IMR-90 (cell line): ENCODE measurements around the gene ZNF267. TPM values are rescaled to one million over a fixed set of nuclear protein-coding genes. Genes with fewer than 3 reads are reported as not detected.
"Not testable (repeated sequence)": the region's sequence is repeated elsewhere in the genome, so short reads cannot be mapped to it uniquely, and the experiment has no call there.

Source experiments
- ATAC-seq: fragments of 200-7000 bp; cut with Tn5 transposase; 2 replicates; pipeline ENCODE4 v1.9.1; 2020; ENCODE audit warnings: low read depth, mild to moderate bottlenecking, moderate library complexity
- BruUV-seq: library from RNA; stranded (reverse); fragments of 400-500 nt; replicated peaks from 2 replicates; lab custom pipeline; 2021; lab: Mats Ljungman, UMichigan
- CTCF ChIA-PET: fragments of 300-600 bp; formaldehyde crosslinking; extraction: SDS; loops from one replicate; lab custom pipeline; 2021; ENCODE audit warnings: antibody characterized with exemption; lab: Yijun Ruan, JAX
- POLR2A ChIA-PET: fragments of 300-600 bp; sonication (Branson Sonifier 250); formaldehyde crosslinking; loops from one replicate; lab custom pipeline; 2022; ENCODE audit warnings: antibody characterized with exemption; ENCODE audit not compliant: unreplicated experiment; lab: Charles Lee
- DNase-seq: peaks from one replicate; pipeline ENCODE4 v3.0.0; 2013
- H2AFZ ChIP-seq: replicated peaks from 2 replicates; pipeline ENCODE3; 2013; ENCODE audit warnings: low read length, mild to moderate bottlenecking; ENCODE audit not compliant: poor library complexity
- H2AK5ac ChIP-seq: 2 replicates; pipeline ENCODE4 v1.6.1; 2013; ENCODE audit warnings: low read depth, low read length, inconsistent platforms
- H2AK9ac ChIP-seq: replicated peaks from 2 replicates; pipeline ENCODE3; 2013; ENCODE audit warnings: mild to moderate bottlenecking, low read depth, low read length, moderate library complexity; ENCODE audit not compliant: poor library complexity
- H2BK120ac ChIP-seq: 2 replicates; pipeline ENCODE4 v1.6.1; 2013; ENCODE audit warnings: low read depth, low read length, inconsistent platforms
- H2BK15ac ChIP-seq: 3 replicates; pipeline ENCODE4 v1.6.1; 2013; ENCODE audit warnings: low read depth, low read length, inconsistent platforms
- H2BK20ac ChIP-seq: 2 replicates; pipeline ENCODE4 v1.6.1; 2013; ENCODE audit warnings: low read depth, mild to moderate bottlenecking, inconsistent platforms, low read length, moderate library complexity
- H2BK5ac ChIP-seq: 2 replicates; pipeline ENCODE4 v1.6.1; 2013; ENCODE audit warnings: mild to moderate bottlenecking, low read depth, low read length, inconsistent platforms; ENCODE audit not compliant: poor library complexity, severe bottlenecking
- H3K14ac ChIP-seq: replicated peaks from 2 replicates; pipeline ENCODE4 v1.6.1; 2013; ENCODE audit warnings: low read depth, low read length, inconsistent platforms
- H3K18ac ChIP-seq: 2 replicates; pipeline ENCODE4 v1.6.1; 2013; ENCODE audit warnings: low read depth, low read length, control low read depth
- H3K23ac ChIP-seq: 2 replicates; pipeline ENCODE4 v1.6.1; 2013; ENCODE audit warnings: low read depth, low read length, inconsistent platforms
- H3K27ac ChIP-seq: 2 replicates; pipeline ENCODE4 v1.5.1; 2013; ENCODE audit warnings: mild to moderate bottlenecking, control low read depth, low read length; ENCODE audit not compliant: insufficient read depth
- H3K27me3 ChIP-seq: 2 replicates; pipeline ENCODE4 v1.6.1; 2013; ENCODE audit warnings: low read length; ENCODE audit not compliant: control insufficient read depth, insufficient read depth
- H3K36me3 ChIP-seq: 2 replicates; pipeline ENCODE4 v1.6.1; 2013; ENCODE audit warnings: low read length, mixed read lengths; ENCODE audit not compliant: control insufficient read depth, insufficient read depth
- H3K4ac ChIP-seq: 2 replicates; pipeline ENCODE4 v1.6.1; 2013; ENCODE audit warnings: low read depth, low read length, inconsistent platforms
- H3K4me1 ChIP-seq: 2 replicates; pipeline ENCODE4 v1.6.1; 2013; ENCODE audit warnings: low read length, mixed read lengths; ENCODE audit not compliant: control insufficient read depth, insufficient read depth
- H3K4me2 ChIP-seq: 2 replicates; pipeline ENCODE4 v1.6.1; 2013; ENCODE audit warnings: low read depth, mild to moderate bottlenecking, control low read depth, low read length, moderate library complexity
- H3K4me3 ChIP-seq: 2 replicates; pipeline ENCODE4 v1.5.1; 2013; ENCODE audit warnings: low read depth, mild to moderate bottlenecking, control low read depth, low read length, moderate library complexity; ENCODE audit not compliant: insufficient read depth
- H3K56ac ChIP-seq: 2 replicates; pipeline ENCODE4 v1.6.1; 2013; ENCODE audit warnings: low read length, inconsistent platforms; ENCODE audit not compliant: insufficient read depth; ENCODE audit errors: extremely low read depth
- H3K79me1 ChIP-seq, 2 experiments: 2 replicates each; pipeline ENCODE4 v1.6.1; 2013; ENCODE audit warnings: low read length in 2 of 2, inconsistent platforms in 1 of 2, low read depth in 1 of 2
- H3K9ac ChIP-seq: 2 replicates; pipeline ENCODE4 v1.6.1; 2013; ENCODE audit warnings: low read depth, low read length, control low read depth
- H3K9me1 ChIP-seq: 2 replicates; pipeline ENCODE4 v1.6.1; 2013; ENCODE audit warnings: low read length, inconsistent platforms; ENCODE audit not compliant: insufficient read depth
- H3K9me3 ChIP-seq: 2 replicates; pipeline ENCODE4 v1.6.1; 2013; ENCODE audit warnings: low read length; ENCODE audit not compliant: control insufficient read depth, insufficient read depth
- H4K20me1 ChIP-seq: 2 replicates; pipeline ENCODE4 v1.6.1; 2013; ENCODE audit warnings: low read length, inconsistent platforms; ENCODE audit not compliant: insufficient read depth
- H4K5ac ChIP-seq: 2 replicates; pipeline ENCODE4 v1.6.1; 2013; ENCODE audit warnings: mild to moderate bottlenecking, low read depth, low read length, control low read depth
- H4K8ac ChIP-seq, 2 experiments: 2 replicates each; pipeline ENCODE4 v1.6.1; 2013; ENCODE audit warnings: low read depth in 2 of 2, low read length in 2 of 2, control low read depth in 1 of 2, inconsistent platforms in 1 of 2
- H4K91ac ChIP-seq: 2 replicates; pipeline ENCODE4 v1.6.1; 2013; ENCODE audit warnings: low read depth, low read length, inconsistent platforms; ENCODE audit not compliant: insufficient read depth
- WGBS, 2 experiments: methylation state at CpG; one replicate each; pipeline versions ENCODE4 v1.1.5 to v1.1.7; 2013; ENCODE audit warnings: missing lambda C conversion rate in 2 of 2; ENCODE audit not compliant: insufficient read length in 1 of 2; ENCODE audit errors: extremely low coverage in 2 of 2; 5-methylcytosine and 5-hydroxymethylcytosine counted together
- dilution Hi-C: fragments of 300-500 bp; cut with HindIII; formaldehyde crosslinking; loops from one replicate; pipeline ENCODE4 v1.14.3; 2018; ENCODE audit warnings: low sequenced_read_pairs; ENCODE audit not compliant: unreplicated experiment
- in situ Hi-C: fragments of 300-500 bp; cut with MboI; formaldehyde crosslinking; loops from 3 replicates; pipeline ENCODE4 v1.14.3; 2019; ENCODE audit warnings: low sequenced_read_pairs, inconsistent platforms, mixed read lengths
- intact Hi-C: fragments of 100-400 bp; cut with micrococcal nuclease; formaldehyde crosslinking; loops from 2 replicates; pipeline ENCODE4 v1.10.0; 2022
- polyA plus RNA-seq, 3 experiments: library from polyadenylated mRNA; depleted of rRNA; stranded (reverse); fragments of >200 nt; gene quantifications; 2 replicates each; pipeline ENCODE4 v1.2.3, GENCODE V29; 2012; ENCODE audit warnings: low replicate concordance in 1 of 3
- total RNA-seq: library from RNA; depleted of rRNA; stranded (reverse); fragments of >200 nt; gene quantifications from 2 replicates; pipeline ENCODE4 v1.2.3, GENCODE V29; 2012

ZNF267 gene
- total and polyA plus RNA-seq, 2 of the 4 experiments (the other 2 are of a cell fraction): 2.5 to 15.6 TPM

- H3K9me1 ChIP-seq, DNase-seq, H3K9ac ChIP-seq, H2BK120ac ChIP-seq, H2AK9ac ChIP-seq, H3K36me3 ChIP-seq, H3K4me1 ChIP-seq, ATAC-seq, H3K14ac ChIP-seq, dilution Hi-C loops, H3K56ac ChIP-seq, H4K5ac ChIP-seq, H4K20me1 ChIP-seq, H3K27me3 ChIP-seq, H2AFZ ChIP-seq, in situ Hi-C loops, H3K18ac ChIP-seq, intact Hi-C loops, H2BK20ac ChIP-seq, H3K79me1 ChIP-seq, POLR2A ChIA-PET, H3K4me2 ChIP-seq, H2AK5ac ChIP-seq, H2BK5ac ChIP-seq, H3K27ac ChIP-seq, CTCF ChIA-PET, H3K23ac ChIP-seq, H3K4me3 ChIP-seq, H4K91ac ChIP-seq, H2BK15ac ChIP-seq, H3K4ac ChIP-seq, BruUV-seq, H4K8ac ChIP-seq: not testable (repeated sequence)
- no CpG with 5 or more reads among the region's 3 CpGs for WGBS, 2 experiments
- peaks cover 15% of the 10 kb centered on the region for H3K9me3 ChIP-seq
These were observed 31.0 kb downstream of the ZNF267 start for GRCh38 chr16:31904571-31904970.
